ACC112 (cell line): ENCODE measurements around the gene GDPD3.
"Not testable (repeated sequence)": the region's sequence is repeated elsewhere in the genome, so short reads cannot be mapped to it uniquely, and the experiment has no call there.

Experiments
- H2AFZ ChIP-seq: fragments of 200-600 bp; sonication (generic); one replicate; pipeline ENCODE4 v1.6.0; 2017; ENCODE audit warnings: antibody characterized with exemption, low read length; ENCODE audit not compliant: unreplicated experiment
- H3K27ac ChIP-seq: fragments of 200-600 bp; sonication (generic); 2 replicates; pipeline ENCODE4 v1.5.1; 2014; ENCODE audit warnings: low read depth, mild to moderate bottlenecking, antibody characterized with exemption, low read length, moderate library complexity
- H3K27me3 ChIP-seq: fragments of 200-600 bp; sonication (generic); 2 replicates; pipeline ENCODE4 v1.6.1; 2014; ENCODE audit warnings: mild to moderate bottlenecking, antibody characterized with exemption, low read length, moderate library complexity, mixed read lengths; ENCODE audit not compliant: insufficient read depth
- H3K36me3 ChIP-seq: fragments of 200-600 bp; sonication (generic); 2 replicates; pipeline ENCODE4 v1.6.1; 2016; ENCODE audit warnings: mild to moderate bottlenecking, antibody characterized with exemption, low read length, moderate library complexity, mixed read lengths; ENCODE audit not compliant: insufficient read depth
- H3K4me1 ChIP-seq: fragments of 200-600 bp; sonication (generic); one replicate; pipeline ENCODE4 v1.6.1; 2016; ENCODE audit warnings: low read length, mixed read lengths; ENCODE audit not compliant: insufficient read depth, unreplicated experiment, control insufficient read depth
- H3K4me3 ChIP-seq: fragments of 200-600 bp; sonication (generic); 2 replicates; pipeline ENCODE4 v1.5.1; 2014; ENCODE audit warnings: mild to moderate bottlenecking, low read depth, low read length
- H3K79me2 ChIP-seq: fragments of 200-600 bp; sonication (generic); one replicate; pipeline ENCODE4 v1.6.0; 2016; ENCODE audit warnings: low read length; ENCODE audit not compliant: control insufficient read depth, unreplicated experiment, insufficient read depth

The GDPD3 gene

GRCh38 chr16:30143347-30143702 lies 30.0 kb upstream of the GDPD3 start:
- Histone ChIP-seq H3K4me1 (no peaks in the 10 kb centered on the region), H3K4me3 (no peak overlapping the region), H3K79me2 (no peaks in the 10 kb centered on the region), H2AFZ (no peak overlapping the region), H3K27me3 (no peaks in the 10 kb centered on the region), H3K36me3 (no peaks in the 10 kb centered on the region), H3K27ac (no peak overlapping the region)

DNA sequence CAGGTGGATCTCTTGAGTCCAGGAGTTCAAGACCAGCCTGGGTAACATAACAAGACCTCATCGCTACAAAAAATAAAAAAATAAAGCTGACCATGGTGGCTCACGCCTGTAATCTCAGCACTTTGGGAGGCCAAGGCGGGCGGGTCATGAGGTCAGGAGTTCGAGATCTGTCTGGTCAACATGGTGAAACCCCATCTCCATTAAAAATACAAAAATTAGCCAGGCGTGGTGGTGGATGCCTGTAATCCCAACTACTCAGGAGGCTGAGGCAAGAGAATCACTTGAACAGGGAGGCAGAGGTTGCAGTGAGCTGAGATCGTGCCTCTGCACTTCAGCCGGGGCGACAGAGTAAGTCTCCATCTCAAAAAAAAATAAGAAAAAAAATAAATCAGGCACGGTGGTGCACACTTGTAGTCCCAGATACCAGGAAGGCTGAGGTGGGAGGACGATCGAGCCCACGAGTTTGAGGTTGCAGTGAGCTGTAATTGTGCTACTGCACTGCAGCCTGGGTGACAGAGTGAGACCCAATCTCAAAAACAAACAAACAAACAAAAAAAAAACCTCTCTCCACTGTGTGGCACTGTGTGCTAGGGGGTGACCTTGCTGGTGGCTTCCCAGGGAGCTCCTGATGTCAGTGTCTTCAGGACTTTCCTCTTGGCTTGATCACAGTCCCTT lies 29.5 kb upstream of the GDPD3 start:
- Histone ChIP-seq H3K27me3 (no peaks in the 10 kb centered on the region), H3K36me3 (no peaks in the 10 kb centered on the region), H3K79me2 (no peaks in the 10 kb centered on the region), H3K4me3 (no peak overlapping the region), H3K27ac (no peak overlapping the region), H3K4me1 (no peaks in the 10 kb centered on the region), H2AFZ (no peak overlapping the region)

DNA sequence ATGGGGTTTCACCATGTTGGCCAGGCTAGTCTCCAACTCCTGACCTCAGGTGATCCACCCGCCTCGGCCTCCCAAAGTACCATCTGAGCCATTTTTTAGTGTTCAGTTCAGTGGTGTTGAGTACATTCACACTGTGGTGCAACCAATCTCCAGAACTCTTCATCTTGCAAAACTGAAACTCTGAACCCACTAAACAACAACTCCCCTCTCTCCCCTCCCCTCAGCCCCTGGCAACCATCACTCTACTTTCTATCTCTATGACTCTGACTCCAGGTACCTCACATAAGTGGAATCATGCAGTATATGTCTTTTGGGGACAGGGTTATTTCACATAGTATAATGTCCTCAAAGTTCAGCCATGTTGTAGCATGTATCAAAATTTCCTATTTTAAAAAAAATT lies 28.4 kb upstream of the GDPD3 start:
- H3K79me2 ChIP-seq, result no peaks in the 10 kb centered on the region
- H2AFZ ChIP-seq, result no peak overlapping the region
- no peaks in the 10 kb centered on the region for H3K4me1 ChIP-seq
- H3K4me3 ChIP-seq, result no peak overlapping the region
- H3K27ac ChIP-seq, result no peak overlapping the region
- H3K36me3 ChIP-seq, result no peaks in the 10 kb centered on the region
- H3K27me3 ChIP-seq, result no peaks in the 10 kb centered on the region

GRCh38 chr16:30139583-30140481 lies 26.5 kb upstream of the GDPD3 start:
- no peaks in the 10 kb centered on the region for H3K4me1 ChIP-seq
- no peak overlapping the region for H2AFZ ChIP-seq

DNA sequence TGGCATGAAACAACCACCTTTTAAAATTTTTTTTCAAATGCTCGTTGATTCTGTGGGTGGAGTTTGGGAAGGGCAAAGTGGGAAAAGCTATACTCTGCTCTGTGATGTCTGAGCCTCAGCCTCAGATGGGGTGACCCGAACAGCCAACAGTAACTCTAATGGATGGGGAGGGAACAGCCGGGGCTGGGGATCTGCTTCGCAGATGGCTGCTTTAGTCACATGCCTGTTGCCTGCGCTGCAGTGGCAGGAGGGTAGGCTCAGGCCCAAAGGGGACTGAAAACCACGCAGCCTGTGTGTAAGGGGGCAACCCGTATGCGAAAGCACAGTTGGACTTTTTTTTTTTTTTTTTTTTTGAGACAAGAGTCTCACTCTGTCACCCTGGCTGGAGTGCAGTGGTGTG lies 24.6 kb upstream of the GDPD3 start:
- no peaks in the 10 kb centered on the region for H3K79me2 ChIP-seq
- H2AFZ ChIP-seq, result no peak overlapping the region
- no peaks in the 10 kb centered on the region for H3K4me1 ChIP-seq
- no peaks in the 10 kb centered on the region for H3K27me3 ChIP-seq
- no peak overlapping the region for H3K27ac ChIP-seq
- no peaks in the 10 kb centered on the region for H3K36me3 ChIP-seq
- H3K4me3 ChIP-seq, result no peak overlapping the region

More at GRCh38 chr16:30139583-30140481, 26.5 kb upstream of the GDPD3 start:
- no peak overlapping the region for H3K27ac ChIP-seq
- H3K27me3 ChIP-seq, result no peaks in the 10 kb centered on the region
- H3K36me3 ChIP-seq, result no peaks in the 10 kb centered on the region
- no peak overlapping the region for H3K4me3 ChIP-seq
- no peaks in the 10 kb centered on the region for H3K79me2 ChIP-seq

- Histone ChIP-seq H3K27ac (no peak overlapping the region), H3K27me3 (no peaks in the 10 kb centered on the region), H3K4me3 (no peak overlapping the region), H3K36me3 (no peaks in the 10 kb centered on the region), H3K4me1 (no peaks in the 10 kb centered on the region), H2AFZ (no peak overlapping the region), H3K79me2 (no peaks in the 10 kb centered on the region)
Observed at GRCh38 chr16:30136971-30137605, 23.8 kb upstream of the GDPD3 start.

- H3K27ac ChIP-seq, result no peak overlapping the region
- no peaks in the 10 kb centered on the region for H3K79me2 ChIP-seq
- H3K27me3 ChIP-seq, result no peaks in the 10 kb centered on the region
- H2AFZ ChIP-seq, result no peak overlapping the region
- H3K4me1 ChIP-seq, result no peaks in the 10 kb centered on the region
- no peaks in the 10 kb centered on the region for H3K36me3 ChIP-seq
- no peak overlapping the region for H3K4me3 ChIP-seq
Observed at GRCh38 chr16:30132591-30132990, 19.3 kb upstream of the GDPD3 start.

DNA sequence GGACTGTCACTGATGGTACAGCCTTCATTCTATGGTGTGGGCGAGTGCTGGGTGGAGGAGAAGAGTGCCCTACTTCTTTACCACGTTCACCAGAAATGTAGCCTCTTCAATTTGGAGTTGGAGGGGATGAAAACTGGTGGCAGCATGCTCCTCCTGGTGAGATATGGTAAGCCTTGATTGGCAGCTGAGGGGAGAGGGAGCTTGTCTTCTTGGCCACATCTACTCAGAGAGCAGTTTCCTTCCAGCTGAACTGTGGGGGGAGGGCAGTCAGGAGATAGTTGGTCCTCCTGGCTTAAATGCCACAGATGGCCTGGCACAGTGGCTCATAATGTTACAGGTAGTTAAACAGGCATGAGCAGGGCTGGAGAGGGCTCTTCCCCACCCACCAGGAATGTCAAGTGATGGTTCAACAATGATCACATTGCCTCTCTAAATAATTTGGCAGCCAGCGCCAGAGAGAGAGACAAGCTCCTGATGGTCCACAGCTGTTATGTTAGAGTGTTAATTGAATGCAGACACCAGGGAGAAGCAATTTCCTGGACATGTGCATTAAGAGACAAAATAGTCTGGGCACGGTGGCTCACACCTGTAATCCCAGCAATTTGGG lies 18.6 kb upstream of the GDPD3 start:
- Histone ChIP-seq H3K36me3 (no peaks in the 10 kb centered on the region), H2AFZ (no peak overlapping the region), H3K27ac (no peak overlapping the region), H3K27me3 (no peaks in the 10 kb centered on the region), H3K4me3 (no peak overlapping the region), H3K4me1 (no peaks in the 10 kb centered on the region), H3K79me2 (no peaks in the 10 kb centered on the region)

DNA sequence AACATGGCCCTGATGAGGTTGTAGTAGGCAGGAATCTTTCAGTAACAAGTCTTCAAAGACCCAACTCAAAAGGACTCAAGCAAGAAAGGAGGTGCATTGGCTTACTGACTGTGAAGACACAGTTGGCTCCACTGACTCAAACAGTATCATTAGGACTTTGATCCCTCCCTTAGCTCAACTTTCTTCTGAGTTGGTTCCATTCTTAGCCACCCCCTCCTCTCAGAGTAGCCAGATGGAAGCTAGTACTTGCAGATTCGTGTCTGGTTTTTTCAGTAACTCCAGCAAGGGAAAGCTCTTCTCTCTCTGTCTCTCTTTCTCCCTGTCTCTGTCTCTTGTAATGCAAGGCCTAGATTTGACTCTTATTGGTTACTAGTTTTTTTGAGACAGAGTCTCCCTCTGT lies 14.7 kb upstream of the GDPD3 start:
- Histone ChIP-seq H3K4me1 (no peaks in the 10 kb centered on the region), H3K79me2 (no peaks in the 10 kb centered on the region), H3K4me3 (no peak overlapping the region), H3K36me3 (no peaks in the 10 kb centered on the region), H2AFZ (no peak overlapping the region), H3K27me3 (no peaks in the 10 kb centered on the region), H3K27ac (no peak overlapping the region)

DNA sequence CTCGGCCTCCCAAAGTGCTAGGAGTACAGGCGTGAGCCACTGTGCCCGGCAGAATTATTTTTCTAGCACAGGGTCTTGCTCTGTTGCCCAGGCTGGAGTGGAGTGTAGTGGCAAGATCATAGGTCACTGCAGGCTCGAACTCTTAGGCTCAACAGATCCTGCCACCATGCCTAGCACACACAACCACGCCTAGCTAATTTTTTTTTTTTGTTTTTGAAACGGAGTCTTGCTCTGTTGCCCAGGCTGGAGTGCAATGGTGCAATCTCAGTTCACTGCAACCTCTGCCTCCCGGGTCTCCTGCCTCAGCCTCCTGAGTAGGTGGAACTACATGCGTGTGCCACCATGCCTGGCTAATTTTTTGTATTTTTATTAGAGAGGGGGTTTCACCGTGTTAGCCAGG lies 12.4 kb upstream of the GDPD3 start:
- not testable (repeated sequence) for H3K36me3 ChIP-seq, H3K4me3 ChIP-seq, H3K27ac ChIP-seq, H2AFZ ChIP-seq, H3K79me2 ChIP-seq, H3K4me1 ChIP-seq, H3K27me3 ChIP-seq
